ENCODE data around the gene WDFY2. TPM values are rescaled to one million over a fixed set of nuclear protein-coding genes. Genes with fewer than 3 reads are reported as not detected.

The WDFY2 gene
- total and polyA plus RNA-seq, 2 of the 13 experiments (the other 11 are each of a cell fraction or from before 2014, with no cell fraction given) = 22.6 to 27.0 TPM

- TF ChIP-seq THAP11 (CRISPR knock-in tag; IDR thresholded peaks at IDR 0.05) = peak; percentile 45; the same call in 1 of the 2 replicates
- no peak for TF ChIP-seq SCMH1 (CRISPR knock-in tag; IDR thresholded peaks at IDR 0.05; ENCODE audit: borderline replicate concordance)
- peak; percentile 51; the same call in 1 of the 2 replicates for TF ChIP-seq RARA (CRISPR knock-in tag; IDR thresholded peaks at IDR 0.05)
- peak; percentile 64; the same call in 1 of the 2 replicates for TF ChIP-seq SALL1 (CRISPR knock-in tag; IDR thresholded peaks at IDR 0.05)
- no peak for TF ChIP-seq RERE (CRISPR knock-in tag; IDR thresholded peaks at IDR 0.05; ENCODE audit: low read depth)
- TF ChIP-seq ZBTB2 (CRISPR knock-in tag; IDR thresholded peaks at IDR 0.05; ENCODE audit: low read depth) = peak; percentile 76
- no peak for TF ChIP-seq RFX1 (IDR thresholded peaks at IDR 0.05)
- 0 out of 2 replicates have a peak, but pooled peaks have one; percentile 18 for TF ChIP-seq NFKB2 (CRISPR knock-in tag; IDR thresholded peaks at IDR 0.05; ENCODE audit: borderline replicate concordance)
- TF ChIP-seq IRF2 (CRISPR knock-in tag; IDR thresholded peaks at IDR 0.05) = peak; percentile 40; the same call in 1 of the 2 replicates
- no peak for TF ChIP-seq ATAD3A (CRISPR knock-in tag; IDR thresholded peaks at IDR 0.05)
- TF ChIP-seq ZNF350 (CRISPR knock-in tag; IDR thresholded peaks at IDR 0.05; ENCODE audit: borderline replicate concordance, low read depth) = no peak
- no peak for TF ChIP-seq PRDM4 (CRISPR knock-in tag; IDR thresholded peaks at IDR 0.05; ENCODE audit: borderline replicate concordance)
- no peak for TF ChIP-seq BRCA1 (CRISPR knock-in tag; IDR thresholded peaks at IDR 0.05)
- no peak for TF ChIP-seq KDM6A (CRISPR knock-in tag; IDR thresholded peaks at IDR 0.05; ENCODE audit: low read depth)
- TF ChIP-seq TBX2 (CRISPR knock-in tag; IDR thresholded peaks at IDR 0.05; ENCODE audit: borderline replicate concordance) = no peak
- TF ChIP-seq ZNF75D (CRISPR knock-in tag; IDR thresholded peaks at IDR 0.05; ENCODE audit: borderline replicate concordance) = no peak
- no peak for TF ChIP-seq ZNF746 (CRISPR knock-in tag; IDR thresholded peaks at IDR 0.05)
These were observed 219.4 kb downstream of the WDFY2 start, which contains the start of gene DHRS12 (continued) for GRCh38 chr13:51803422-51804294.

Data from HepG2 (cell line).